LNCAP (cell line): Measurements from ENCODE around the gene CCNF.

Experiments used
- TF ChIP-seq, protein P1 (sequence below): fragments of 450-650 bp; IDR thresholded peaks from 2 replicates; pipeline ENCODE4 v1.5.1; 2017; ENCODE audit warnings: mild to moderate bottlenecking

The CCNF gene

GRCh38 chr16:2424061-2425007 lies 4.9 kb upstream of the CCNF start:
- TF ChIP-seq, protein P1, sequence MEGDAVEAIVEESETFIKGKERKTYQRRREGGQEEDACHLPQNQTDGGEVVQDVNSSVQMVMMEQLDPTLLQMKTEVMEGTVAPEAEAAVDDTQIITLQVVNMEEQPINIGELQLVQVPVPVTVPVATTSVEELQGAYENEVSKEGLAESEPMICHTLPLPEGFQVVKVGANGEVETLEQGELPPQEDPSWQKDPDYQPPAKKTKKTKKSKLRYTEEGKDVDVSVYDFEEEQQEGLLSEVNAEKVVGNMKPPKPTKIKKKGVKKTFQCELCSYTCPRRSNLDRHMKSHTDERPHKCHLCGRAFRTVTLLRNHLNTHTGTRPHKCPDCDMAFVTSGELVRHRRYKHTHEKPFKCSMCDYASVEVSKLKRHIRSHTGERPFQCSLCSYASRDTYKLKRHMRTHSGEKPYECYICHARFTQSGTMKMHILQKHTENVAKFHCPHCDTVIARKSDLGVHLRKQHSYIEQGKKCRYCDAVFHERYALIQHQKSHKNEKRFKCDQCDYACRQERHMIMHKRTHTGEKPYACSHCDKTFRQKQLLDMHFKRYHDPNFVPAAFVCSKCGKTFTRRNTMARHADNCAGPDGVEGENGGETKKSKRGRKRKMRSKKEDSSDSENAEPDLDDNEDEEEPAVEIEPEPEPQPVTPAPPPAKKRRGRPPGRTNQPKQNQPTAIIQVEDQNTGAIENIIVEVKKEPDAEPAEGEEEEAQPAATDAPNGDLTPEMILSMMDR, result no peak

- TF ChIP-seq, protein P1, result no peak
Observed at GRCh38 chr16:2425008-2425518, 4.2 kb upstream of the CCNF start.

DNA sequence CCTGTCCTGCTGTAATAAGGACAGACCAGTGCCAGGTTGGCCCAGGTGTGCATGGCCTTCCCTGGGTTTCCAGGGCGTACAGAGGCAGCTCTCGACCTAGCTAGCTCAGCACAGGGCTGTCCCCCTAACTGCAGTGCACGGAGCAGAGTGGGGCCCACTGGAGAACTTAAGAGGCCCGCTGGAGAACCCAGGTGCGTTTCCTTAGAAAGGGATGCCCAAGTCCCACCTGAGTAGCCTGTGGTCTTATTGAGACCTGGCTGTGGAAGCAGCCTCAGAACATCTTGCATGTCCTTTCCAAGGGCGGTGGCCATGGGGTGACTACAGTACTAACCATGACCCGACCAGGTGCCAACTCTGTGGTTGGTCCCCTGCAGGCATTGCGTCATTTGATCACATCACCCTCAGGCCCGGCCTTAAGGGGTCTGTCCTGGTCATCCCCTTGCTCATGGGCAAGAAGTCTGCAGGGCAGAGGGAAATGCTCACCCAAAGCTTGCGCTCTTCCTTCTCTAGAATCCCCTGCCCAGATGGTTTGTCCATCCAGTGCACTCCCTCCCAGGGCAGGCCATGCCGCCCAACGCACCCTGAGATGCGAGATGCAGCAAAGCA lies 3.3 kb upstream of the CCNF start:
- TF ChIP-seq, protein P1, result no peak

- TF ChIP-seq, protein P1, result no peak
Observed at GRCh38 chr16:2426941-2427361, 2.3 kb upstream of the CCNF start.

- TF ChIP-seq, protein P1, result no peak
Observed at GRCh38 chr16:2427526-2427925, 1.7 kb upstream of the CCNF start.

DNA sequence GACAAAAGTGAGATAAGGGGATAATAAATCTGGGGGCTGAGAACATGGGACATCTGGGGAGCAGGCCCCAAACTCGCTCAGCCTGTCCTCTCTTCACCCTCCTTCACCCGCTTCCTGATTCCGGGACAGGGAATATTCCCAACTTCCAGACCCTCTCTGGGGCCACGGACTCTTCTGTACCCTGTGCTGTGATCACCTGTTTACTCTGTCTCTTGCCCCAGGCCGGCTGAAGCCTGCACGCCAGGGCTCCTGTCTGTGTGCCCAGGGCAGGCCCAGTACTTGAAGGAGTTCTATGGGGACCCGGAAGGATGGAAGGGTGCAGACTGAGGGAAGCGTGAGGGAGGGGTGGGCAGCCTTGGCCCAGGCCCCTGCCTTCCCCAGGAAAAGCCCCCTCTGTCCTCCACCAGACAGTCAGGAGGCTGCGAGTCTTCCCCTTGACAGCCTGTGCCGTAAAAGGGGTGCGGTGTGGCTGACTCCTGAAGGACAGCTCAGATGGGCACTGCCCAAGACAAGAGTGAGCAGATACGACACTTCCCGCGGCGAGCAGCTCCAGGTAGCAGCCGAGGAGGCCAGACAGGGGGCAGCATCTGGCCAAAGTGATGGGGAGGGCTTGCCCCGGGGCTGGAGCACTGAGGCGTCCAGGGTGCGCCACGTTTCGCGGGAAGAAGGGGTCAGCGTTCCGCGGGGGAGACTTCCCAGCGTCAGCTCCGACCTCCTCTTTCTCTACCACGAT lies 1.0 kb upstream of the CCNF start:
- TF ChIP-seq, protein P1, result no peak

DNA sequence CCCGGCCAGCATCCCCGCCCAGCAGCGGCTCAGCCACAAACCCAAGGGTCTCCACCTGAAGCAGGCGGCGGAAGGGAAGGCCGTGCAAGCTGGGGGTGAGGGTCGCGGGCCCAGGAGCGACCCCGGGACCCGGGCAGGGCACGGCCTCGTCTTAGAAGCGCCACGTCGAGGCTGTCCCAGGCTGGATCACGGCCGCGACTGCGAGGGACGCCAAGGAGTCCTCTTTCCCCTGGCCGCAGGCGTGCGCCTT lies 538 bp upstream of the CCNF start:
- TF ChIP-seq, protein P1, result no peak
